HL-60/S4 treated with phorbol 12-myristate 13-acetate at 8.2 ng/mL for 4 days and 3 days (cell line): ENCODE data around the gene TMEM42.

ENCODE experiments used
- in situ Hi-C: fragments of 300-500 bp; cut with MboI; formaldehyde crosslinking; loops from 2 replicates; pipeline ENCODE4 v1.15.0; 2022; ENCODE audit warnings: low sequenced_read_pairs

The TMEM42 gene

GRCh38 chr3:44870375-44871061 is 8.8 kb downstream of the TMEM42 start:
- in situ Hi-C loops, result no loop called here

DNA sequence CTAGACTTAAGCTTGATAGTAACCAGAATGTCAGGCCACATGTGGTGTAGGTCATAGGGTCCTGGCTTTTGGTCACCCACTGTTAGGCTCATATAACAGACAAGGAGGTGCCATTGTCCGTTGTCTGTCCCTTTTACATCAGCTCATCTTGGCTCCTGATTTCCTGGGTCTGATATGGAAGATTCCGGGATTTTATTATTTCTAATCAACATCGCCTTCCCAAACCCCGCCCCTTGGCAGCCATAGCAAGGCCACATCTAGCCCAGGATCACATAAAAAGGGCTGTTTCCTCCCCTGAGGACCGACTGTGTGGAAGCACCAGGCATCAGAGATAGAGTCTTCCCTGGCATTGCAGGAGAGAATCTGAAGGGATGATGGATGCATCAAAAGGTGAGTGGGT is 12.6 kb downstream of the TMEM42 start, which contains the start of gene TGM4:
Gene TGM4 (plus strand): TSS at position 301 of the 400 bp plus-strand sequence. CDS start 71 bp downstream, at position 372.
- in situ Hi-C loops, result no loop called here

DNA sequence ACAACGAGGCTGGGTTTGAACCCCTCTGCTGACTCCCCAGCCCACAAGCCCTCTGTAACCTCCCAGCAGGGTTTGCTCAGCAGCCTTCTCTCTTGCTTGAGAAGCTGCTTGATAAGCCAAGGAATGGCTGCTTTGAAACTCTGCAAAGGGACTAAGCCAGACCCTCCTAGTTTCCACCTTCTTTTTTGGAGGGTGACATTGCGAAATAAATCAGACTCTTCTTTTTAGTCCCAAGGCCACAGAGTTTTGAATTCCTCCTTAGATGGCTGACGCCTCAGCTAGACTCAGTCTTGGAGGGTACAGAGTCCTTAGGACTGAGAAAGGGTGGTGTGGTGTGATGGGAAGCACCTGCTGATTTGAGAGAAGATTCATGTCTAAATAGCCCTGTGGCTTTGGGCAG is 13.9 kb downstream of the TMEM42 start:
- in situ Hi-C loops, result no loop called here

DNA sequence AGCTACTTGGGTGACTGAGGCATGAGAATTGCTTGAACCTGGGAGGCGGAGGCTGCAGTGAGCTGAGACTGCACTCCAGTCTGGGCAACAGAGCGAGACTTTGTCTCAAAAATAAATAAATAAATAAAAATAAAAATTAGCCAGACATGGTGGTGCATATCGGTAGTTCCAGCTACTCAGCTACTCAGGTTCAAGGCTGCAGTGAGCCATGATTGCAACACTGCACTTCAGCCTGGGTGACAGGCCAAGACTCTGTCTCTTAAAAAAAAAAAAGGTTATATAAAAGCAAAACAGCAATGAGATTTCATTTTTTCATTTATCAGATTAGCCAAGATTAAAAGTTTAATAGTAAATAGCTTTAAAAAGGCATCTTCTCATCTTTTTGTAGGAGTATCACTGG is 15.6 kb downstream of the TMEM42 start:
- in situ Hi-C loops, result no loop called here

DNA sequence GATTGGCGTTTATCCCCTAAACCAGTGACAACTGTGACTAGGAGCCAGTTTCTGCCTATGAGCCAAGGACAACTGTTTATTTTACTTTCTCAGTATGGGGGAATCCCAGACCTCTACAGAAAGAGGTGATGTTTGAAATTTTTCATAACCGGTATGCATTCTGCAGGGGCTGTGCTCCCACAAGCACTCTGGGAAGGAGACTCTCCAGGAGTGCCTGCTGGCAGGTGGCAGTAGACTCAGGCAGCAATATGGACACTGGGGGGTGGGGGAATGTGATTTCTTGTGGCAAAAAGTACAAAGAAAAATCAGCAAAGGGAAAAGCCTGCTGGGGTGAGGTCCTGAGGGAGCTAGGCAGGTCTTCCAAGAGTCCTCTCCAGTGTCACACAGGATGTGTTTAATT is 18.6 kb downstream of the TMEM42 start:
- in situ Hi-C loops, result no loop called here

- in situ Hi-C loops, result no loop called here
These were observed 21.7 kb downstream of the TMEM42 start for GRCh38 chr3:44883213-44883955.

GRCh38 chr3:44883999-44884431 is 22.3 kb downstream of the TMEM42 start:
- in situ Hi-C loops, result no loop called here

- in situ Hi-C loops, result no loop called here
These were observed 23.9 kb downstream of the TMEM42 start for GRCh38 chr3:44885618-44886017.

GRCh38 chr3:44886561-44886960 is 24.8 kb downstream of the TMEM42 start:
- in situ Hi-C loops, result no loop called here

DNA sequence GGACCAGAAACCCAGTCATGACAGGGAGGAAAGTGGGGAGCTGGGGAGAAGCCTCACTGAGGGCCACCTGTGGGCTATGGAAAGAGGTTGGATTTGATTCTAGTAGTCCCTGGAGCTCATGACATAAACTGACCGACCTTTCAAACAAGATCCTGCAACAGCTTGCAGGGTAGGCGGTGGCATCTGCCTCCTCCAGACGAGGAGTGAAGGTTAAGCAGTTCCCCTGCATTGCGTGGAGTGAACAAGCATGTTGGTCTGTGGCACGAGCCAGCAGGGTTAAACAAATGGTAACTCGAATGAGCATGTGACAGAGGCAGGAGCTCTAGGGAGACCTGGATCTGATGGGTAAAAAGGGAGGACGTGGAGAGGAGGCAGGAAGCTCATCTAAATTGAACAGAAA is 25.4 kb downstream of the TMEM42 start:
- in situ Hi-C loops, result no loop called here

DNA sequence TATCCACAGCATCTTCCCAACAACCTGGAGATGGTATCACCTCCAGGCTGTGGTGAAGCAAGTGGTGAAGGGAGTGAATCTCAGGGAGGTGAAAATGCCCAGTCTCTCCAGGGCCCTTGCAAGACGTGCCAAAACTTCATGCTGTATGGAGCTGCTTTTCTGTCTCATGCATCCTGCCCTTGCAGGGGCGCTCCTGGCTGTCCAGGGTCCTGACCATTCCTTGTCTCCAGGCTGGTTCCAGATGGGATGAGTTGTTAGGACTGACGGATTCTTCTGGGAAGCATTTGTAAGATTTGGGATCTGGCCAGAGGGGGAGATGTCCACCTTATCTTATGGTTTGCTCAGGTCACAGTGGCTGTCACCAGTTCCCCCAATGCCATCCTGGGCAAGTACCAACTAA is 28.5 kb downstream of the TMEM42 start:
- in situ Hi-C loops, result no loop called here

DNA sequence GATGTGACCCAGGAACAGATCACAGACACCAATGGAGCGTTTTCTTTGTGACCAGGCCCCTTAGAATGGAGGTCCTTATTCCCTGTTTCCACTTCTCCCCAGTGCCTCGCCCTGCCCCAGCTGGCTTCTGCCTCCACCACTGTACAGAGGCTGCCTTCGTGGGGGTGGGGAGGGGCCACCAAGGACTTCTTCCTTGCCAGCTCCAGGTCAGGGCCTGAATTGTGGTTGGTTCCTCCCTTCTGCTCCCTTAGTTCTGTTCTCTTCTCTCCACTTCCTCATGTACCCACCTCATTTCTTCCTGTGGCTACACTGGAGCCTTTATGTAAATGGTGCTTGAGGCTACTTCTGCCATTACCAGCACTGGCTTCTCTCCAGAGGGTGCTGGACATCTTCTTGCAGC is 29.1 kb downstream of the TMEM42 start:
- in situ Hi-C loops, result no loop called here

DNA sequence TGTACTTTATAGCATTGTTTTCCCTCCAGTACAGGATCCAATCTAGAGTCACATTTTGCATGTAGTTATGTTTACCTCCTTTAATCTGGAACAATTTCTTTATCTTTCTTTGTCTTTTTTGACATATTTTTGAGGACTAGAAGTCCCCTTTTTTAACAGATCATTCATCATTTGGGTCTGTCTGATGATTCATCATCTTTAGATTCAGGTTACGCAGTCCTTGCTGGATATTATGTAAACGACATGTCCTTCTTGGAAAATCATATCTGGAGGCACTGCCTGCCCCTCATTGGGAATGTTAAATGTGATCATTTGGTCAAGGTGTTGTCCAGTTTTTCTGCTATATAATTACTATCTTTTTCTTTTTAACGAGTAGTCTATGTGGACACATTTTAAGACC is 31.0 kb downstream of the TMEM42 start:
- in situ Hi-C loops, result no loop called here

- in situ Hi-C loops, result no loop called here
These were observed 31.4 kb downstream of the TMEM42 start for GRCh38 chr3:44893097-44893496.

DNA sequence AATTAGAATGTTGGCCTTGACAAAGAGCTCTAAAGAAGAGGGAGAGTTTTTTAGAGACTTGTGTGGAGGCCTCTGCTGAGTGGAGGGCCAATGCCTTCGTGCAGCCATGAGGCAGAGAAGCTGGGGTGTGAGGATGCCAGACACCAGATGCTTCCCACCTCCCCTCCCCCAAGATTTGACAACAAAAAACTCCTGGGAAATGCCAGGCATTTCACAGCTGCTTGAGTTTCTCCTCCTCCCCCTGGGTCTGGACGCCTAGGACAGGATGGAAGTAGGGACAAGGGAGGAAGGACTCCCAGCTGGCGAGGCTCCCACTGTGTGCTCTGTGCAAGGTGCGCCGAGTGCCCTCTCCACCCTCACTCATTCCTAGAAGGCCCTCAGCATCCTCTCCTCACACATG is 32.8 kb downstream of the TMEM42 start:
- in situ Hi-C loops, result no loop called here

DNA sequence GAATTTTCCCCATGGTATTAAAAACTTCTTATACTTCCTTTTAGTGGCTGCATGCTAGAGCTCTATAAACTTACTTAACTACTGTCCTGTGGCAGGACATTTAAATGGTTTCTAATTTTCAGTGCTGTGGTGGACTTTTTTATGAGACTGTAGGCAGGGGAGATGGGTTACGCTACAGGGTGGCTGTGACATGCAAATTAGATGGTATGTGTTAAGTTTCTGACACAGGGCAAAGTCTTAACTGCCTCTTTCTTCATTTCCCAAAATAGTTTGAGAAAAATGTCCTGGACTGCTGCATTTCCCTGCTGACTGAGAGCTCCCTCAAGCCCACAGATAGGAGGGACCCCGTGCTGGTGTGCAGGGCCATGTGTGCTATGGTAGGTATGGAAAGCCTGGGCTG is 34.7 kb downstream of the TMEM42 start:
- in situ Hi-C loops, result no loop called here

DNA sequence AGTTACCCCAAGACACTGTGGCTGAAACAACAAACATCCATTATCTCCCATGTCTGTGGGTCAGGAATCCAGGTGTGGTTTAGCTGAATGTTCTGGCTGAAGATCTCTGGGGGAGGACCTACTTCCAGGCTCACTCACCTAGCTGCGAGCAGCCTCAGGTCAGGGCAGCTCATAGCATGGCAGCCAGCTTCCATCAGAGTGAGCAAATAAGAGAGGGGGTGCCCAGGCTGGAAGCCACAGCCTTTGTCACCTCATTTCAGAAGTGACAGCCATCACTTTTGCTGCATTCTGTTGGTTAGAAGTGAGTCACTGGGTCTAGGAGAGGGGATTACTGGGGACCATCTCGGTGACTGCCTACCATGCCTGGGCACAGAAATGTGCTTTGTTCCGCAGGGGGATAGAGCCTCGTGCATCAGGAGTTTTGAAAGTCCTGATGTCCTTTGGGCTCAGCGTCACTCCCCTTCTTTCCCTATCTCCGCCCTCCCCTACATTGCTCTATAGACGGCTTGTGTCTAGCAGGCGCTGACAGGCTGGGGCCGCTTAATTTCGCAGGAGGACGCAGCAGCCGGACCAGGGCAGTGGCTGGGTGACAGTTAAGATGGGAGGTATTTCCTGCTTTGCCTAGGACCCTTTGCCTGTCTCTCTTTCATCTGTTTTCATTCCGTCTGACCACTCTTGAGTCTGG is 38.1 kb downstream of the TMEM42 start:
- in situ Hi-C loops, result no loop called here

DNA sequence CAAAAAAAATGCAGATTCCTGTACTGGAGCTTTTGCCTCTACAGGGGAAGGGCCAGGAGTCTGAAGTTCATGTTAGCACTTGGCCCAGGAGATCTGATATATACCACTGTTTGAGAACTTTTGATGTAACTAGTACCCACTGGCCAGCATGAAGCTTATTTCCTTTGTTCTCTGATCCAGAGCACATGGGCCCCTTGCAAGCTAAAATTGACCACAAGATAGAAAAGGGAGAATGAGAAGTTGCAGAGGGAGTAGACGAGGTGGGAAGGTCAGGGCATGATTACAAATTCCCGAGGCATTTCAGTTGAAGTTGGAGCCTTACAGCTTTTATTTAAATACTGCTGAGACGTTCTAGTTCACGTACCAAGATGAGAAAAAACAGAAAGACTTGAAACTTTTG is 40.9 kb downstream of the TMEM42 start:
- in situ Hi-C loops, result no loop called here

DNA sequence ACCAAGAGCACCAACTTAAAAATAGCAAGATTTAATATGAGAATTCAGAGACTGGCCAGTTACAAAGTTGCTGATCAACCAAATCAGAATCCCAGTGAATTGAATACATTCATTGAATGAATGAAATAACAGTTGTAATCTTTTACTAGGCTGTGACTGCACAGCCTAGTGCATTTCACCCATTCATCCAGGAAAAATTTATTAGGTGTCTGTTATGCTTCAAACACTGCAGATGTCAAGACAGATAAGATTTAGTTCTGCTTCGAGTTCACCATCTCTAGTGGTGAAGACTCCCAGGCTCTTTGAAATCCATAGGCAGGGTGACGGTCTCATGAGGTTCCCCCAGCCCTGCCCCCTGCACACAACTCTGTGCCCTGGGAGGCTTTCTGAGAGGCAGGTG is 41.6 kb downstream of the TMEM42 start:
- in situ Hi-C loops, result no loop called here

DNA sequence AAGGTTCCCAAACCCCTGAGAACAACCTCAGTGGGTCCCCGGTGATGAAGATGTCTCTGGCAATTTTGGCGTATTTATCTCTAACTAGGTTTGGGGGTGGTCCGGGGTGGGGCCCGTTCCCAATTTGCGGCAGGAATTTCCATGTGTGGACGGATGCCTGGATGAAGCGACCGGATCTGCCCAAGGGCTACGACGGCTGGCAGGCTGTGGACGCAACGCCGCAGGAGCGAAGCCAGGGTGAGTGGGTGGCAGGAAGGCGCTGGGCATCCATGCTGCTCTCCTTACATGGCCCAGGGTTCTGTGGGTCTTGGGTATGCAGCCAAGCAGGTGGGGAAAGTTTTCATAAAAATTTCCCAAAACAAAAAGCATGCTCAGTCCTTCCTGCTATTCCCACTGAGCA is 42.0 kb downstream of the TMEM42 start:
- in situ Hi-C loops, result no loop called here

DNA sequence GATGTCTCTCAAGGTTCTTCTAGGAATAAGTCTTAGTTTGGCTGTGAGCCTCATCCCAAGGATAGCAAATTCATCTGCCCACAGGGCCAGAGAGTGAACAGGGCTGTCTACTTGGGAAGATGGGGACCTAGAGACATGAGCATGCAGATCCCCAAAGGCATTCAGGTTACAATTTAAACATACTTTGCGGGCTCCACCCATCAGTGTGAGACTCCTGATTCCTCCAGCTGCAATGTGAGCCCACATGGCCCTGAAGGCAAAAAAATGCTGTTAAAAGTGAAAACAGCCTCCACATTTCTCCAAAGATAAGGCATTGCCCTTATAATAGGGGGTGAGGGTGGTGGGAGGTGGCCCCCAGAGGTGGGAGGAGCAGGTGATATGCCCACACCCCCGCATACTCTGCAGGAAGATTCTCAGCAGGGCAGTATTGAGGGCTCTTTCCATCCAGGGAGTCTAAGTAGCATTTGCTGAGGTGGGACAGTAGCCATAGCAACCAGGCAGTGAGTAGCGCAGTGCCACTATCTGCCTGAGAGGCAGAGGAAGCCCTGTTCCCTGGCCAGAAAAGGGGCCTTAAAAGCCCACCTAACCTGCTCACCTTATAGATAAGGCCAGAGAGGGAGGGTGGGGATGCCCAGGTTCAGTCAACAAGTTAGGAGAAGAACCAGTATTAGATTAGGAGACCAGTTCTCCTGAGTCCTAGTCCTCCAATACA is 43.9 kb downstream of the TMEM42 start:
- in situ Hi-C loops, result no loop called here
